GM12874 (cell line): Measurements from ENCODE around the gene CLCN2.

Experiments
- CTCF ChIP-seq: IDR thresholded peaks from 2 replicates; pipeline ENCODE4 v1.5.1; 2011; ENCODE audit warnings: low read depth, mild to moderate bottlenecking, control low read depth, low read length, moderate library complexity; ENCODE audit not compliant: insufficient read depth

Gene CLCN2

GRCh38 chr3:184314363-184314699 is 47.1 kb downstream of the CLCN2 start, which contains the start of gene EIF4G1:
Gene EIF4G1, plus strand, starts transcription at chr3:184314606. Its CDS starts 1,191 bp downstream, at chr3:184315797.
- no peak for TF ChIP-seq CTCF

- TF ChIP-seq CTCF: no peak
Measured at GRCh38 chr3:184311633-184312032, 49.8 kb downstream of the CLCN2 start.

- TF ChIP-seq CTCF: no peak
Measured at GRCh38 chr3:184308744-184309143, 52.7 kb downstream of the CLCN2 start.

- TF ChIP-seq CTCF: no peak
Measured at GRCh38 chr3:184307915-184308314, 53.5 kb downstream of the CLCN2 start.

- TF ChIP-seq CTCF: no peak
Measured at GRCh38 chr3:184306341-184306972, 54.9 kb downstream of the CLCN2 start.

GRCh38 chr3:184305577-184305976 is 55.8 kb downstream of the CLCN2 start:
- TF ChIP-seq CTCF: no peak

GRCh38 chr3:184300378-184300720 is 61.1 kb downstream of the CLCN2 start:
- TF ChIP-seq CTCF: no peak
